HepG2 (cell line): ENCODE results near the gene ARHGDIA. TPM values are rescaled to one million over a fixed set of nuclear protein-coding genes. Genes with fewer than 3 reads are reported as not detected.
A peak's percentile ranks its signal among the peaks of the same experiment; 100 is the strongest.

Experiments used
- ATAC-seq: fragments of 200-7000 bp; cut with Tn5 transposase; 3 replicates; pipeline ENCODE4 v1.9.1; 2020; ENCODE audit warnings: mild to moderate bottlenecking, moderate library complexity
- BruUV-seq: library from RNA; stranded (reverse); fragments of 400-500 nt; replicated peaks from 2 replicates; lab custom pipeline; 2021; lab: Mats Ljungman, UMichigan
- CTCF ChIA-PET: fragments of 300-600 bp; formaldehyde crosslinking; extraction: SDS; loops from one replicate; lab custom pipeline; 2021; ENCODE audit warnings: low total read pairs, inconsistent platforms, low intra/inter-chr PET ratio; lab: Yijun Ruan, JAX
- POLR2A ChIA-PET: fragments of 350-600 bp; sonication (Branson Sonifier 250); formaldehyde crosslinking; loops from one replicate; lab custom pipeline; 2020; ENCODE audit warnings: antibody characterized with exemption, inconsistent platforms; lab: Yijun Ruan, JAX
- DNase-seq: peaks from one replicate; pipeline ENCODE4 v3.0.0-alpha.2; 2015; ENCODE audit warnings: low spot score
- FAIRE-seq: peaks from 3 replicates; lab custom pipeline; 2011; peaks lifted over from hg19 to GRCh38; lab: Jason Lieb, UNC
- H2AFZ ChIP-seq: one replicate; pipeline ENCODE4 v1.6.1; 2011; ENCODE audit warnings: low read length, inconsistent platforms
- H3K27ac ChIP-seq: fragments of 300-600 bp; 3 replicates; pipeline ENCODE4 v1.8.0; 2011; ENCODE audit warnings: mixed run types, mild to moderate bottlenecking, mixed read lengths, low read length, inconsistent platforms; ENCODE audit not compliant: insufficient read depth; ENCODE audit errors: extremely low read length
- H3K27me3 ChIP-seq, 2 experiments: fragments of 200-600 bp in 1 of 2; 2 replicates in 1 of 2; 3 replicates in 1 of 2; pipeline versions ENCODE4 v1.6.0 to v1.8.0; 2011; ENCODE audit warnings: low read length in 2 of 2, mild to moderate bottlenecking in 2 of 2, moderate library complexity in 2 of 2, inconsistent platforms in 1 of 2; ENCODE audit not compliant: insufficient read depth in 2 of 2, control insufficient read depth in 1 of 2
- H3K36me3 ChIP-seq, 2 experiments: fragments of 200-600 bp in 1 of 2; replicated peaks in 1 of 2; 2 replicates in 1 of 2; 3 replicates in 1 of 2; pipeline versions ENCODE4 v1.5.1 to v1.8.0; 2011; ENCODE audit warnings: low read length in 2 of 2, inconsistent platforms in 1 of 2; ENCODE audit not compliant: insufficient read depth in 2 of 2, control insufficient read depth in 1 of 2
- H3K4me1 ChIP-seq: 2 replicates; pipeline ENCODE4 v1.5.1; 2012; ENCODE audit warnings: low read length, inconsistent platforms; ENCODE audit not compliant: insufficient read depth
- H3K4me2 ChIP-seq: 2 replicates; pipeline ENCODE4 v1.6.0; 2011; ENCODE audit warnings: low read depth, low read length, inconsistent platforms
- H3K4me3 ChIP-seq, 3 experiments: fragments of 200-600 bp in 1 of 3; sonication (generic), shearing (Covaris generic) in 1 of 3; replicated peaks in 1 of 3; 2 replicates each; pipeline ENCODE4 v1.5.1; 2011 to 2016; ENCODE audit warnings: low read length in 3 of 3, inconsistent platforms in 2 of 3, low read depth in 2 of 3, mild to moderate bottlenecking in 2 of 3, control low read depth in 1 of 3, mixed read lengths in 1 of 3; ENCODE audit not compliant: insufficient read depth in 1 of 3
- H3K79me2 ChIP-seq: one replicate; pipeline ENCODE4 v1.6.1; 2011; ENCODE audit warnings: low read length, inconsistent platforms; ENCODE audit not compliant: insufficient read depth
- H3K9ac ChIP-seq: 2 replicates; pipeline ENCODE4 v1.6.0; 2011; ENCODE audit warnings: mild to moderate bottlenecking, low read depth, low read length, inconsistent platforms; ENCODE audit not compliant: insufficient read depth
- H3K9me3 ChIP-seq: 2 replicates; pipeline ENCODE4 v1.5.1; 2012; ENCODE audit warnings: mild to moderate bottlenecking, low read length
- H4K20me1 ChIP-seq: 2 replicates; pipeline ENCODE4 v1.6.0; 2011; ENCODE audit warnings: inconsistent platforms, mild to moderate bottlenecking, low read length, moderate library complexity; ENCODE audit not compliant: insufficient read depth
- AGO2 ChIP-seq: fragments of 200-400 bp; formaldehyde crosslinking; optimal IDR thresholded peaks from 2 replicates; pipeline ENCODE3; 2017; ENCODE audit warnings: mild to moderate bottlenecking, low read depth, low read length, moderate library complexity
- KLF13 ChIP-seq: sonication (generic); formaldehyde crosslinking; IDR thresholded peaks from 2 replicates; pipeline ENCODE4 v1.4.0; 2020; ENCODE audit warnings: mild to moderate bottlenecking, missing genetic modification reagents
- NONO ChIP-seq, 2 experiments: fragments of 450-650 bp in 1 of 2; sonication (generic) in 1 of 2; formaldehyde crosslinking in 1 of 2; IDR thresholded peaks in 1 of 2; conservative IDR thresholded peaks in 1 of 2; 2 replicates each; pipeline versions ENCODE4 v1.6.1 to v1.8.0; 2017 to 2022; ENCODE audit warnings: mild to moderate bottlenecking in 1 of 2, missing genetic modification reagents in 1 of 2, moderate library complexity in 1 of 2
- RBFOX2 ChIP-seq: fragments of 200-400 bp; formaldehyde crosslinking; IDR thresholded peaks from 2 replicates; pipeline ENCODE4 v1.6.1; 2017; ENCODE audit warnings: low read depth, mild to moderate bottlenecking, low read length
- WGBS: methylation state at CpG from one replicate; pipeline ENCODE4 v1.1.6; 2017; ENCODE audit warnings: low lambda C conversion rate; 5-methylcytosine and 5-hydroxymethylcytosine counted together
- in situ Hi-C: cut with HindIII; loops from 2 replicates; pipeline ENCODE4 v1.10.0; 2017; ENCODE audit warnings: low pct_unique_long_range_greater_than_20kb; ENCODE audit not compliant: extremely low pct_ligation_motif_present
- intact Hi-C: fragments of 100-400 bp; cut with micrococcal nuclease; formaldehyde crosslinking; loops from one replicate; pipeline ENCODE4 v1.10.0; 2022; ENCODE audit not compliant: unreplicated experiment
- polyA plus RNA-seq, 8 experiments: library from polyadenylated mRNA; depleted of rRNA in 3 of 8; stranded (reverse) in 7 of 8; unstranded in 1 of 8; fragments of >200 nt; fragmentation: Illumina TruSeq in 4 of 8; extraction: Trizol in 4 of 8; gene quantifications; 2 replicates each; pipeline versions ENCODE4 v1.2.1 to v1.2.3, GENCODE V29; 2011 to 2016; ENCODE audit warnings: low read depth in 4 of 8, missing spikeins in 1 of 8, mixed read lengths in 1 of 8; ENCODE audit not compliant: insufficient read depth in 1 of 8
- total RNA-seq, 5 experiments: library from RNA; depleted of rRNA; stranded (reverse); fragments of >200 nt; fragmentation: Illumina TruSeq; extraction: Trizol; gene quantifications; 2 replicates each; pipeline ENCODE4 v1.2.3, GENCODE V29; 2016; ENCODE audit warnings: low read depth in 1 of 5
- TF ChIP-seq, protein P1 (sequence below): sonication (generic); formaldehyde crosslinking; IDR thresholded peaks from 2 replicates; pipeline ENCODE4 v1.4.0; 2020; ENCODE audit warnings: mild to moderate bottlenecking, missing genetic modification reagents
- TF ChIP-seq, protein P2 (sequence below): sonication (generic); formaldehyde crosslinking; IDR thresholded peaks from 2 replicates; pipeline ENCODE4 v1.4.0; 2020; ENCODE audit warnings: missing genetic modification reagents
- TF ChIP-seq, protein P3 (sequence below): IDR thresholded peaks from 2 replicates; pipeline ENCODE4 v1.6.1; 2016; ENCODE audit warnings: mild to moderate bottlenecking, missing biosample characterization, missing genetic modification reagents

ARHGDIA gene
- total and polyA plus RNA-seq, 2 of the 13 experiments (the other 11 are each of a cell fraction or from before 2014, with no cell fraction given): 40.0 to 64.0 TPM

GRCh38 chr17:81904600-81905423, 33.7 kb upstream of the ARHGDIA start:
- ATAC-seq (no peak), DNase-seq (no peak), FAIRE-seq (no peak)
- in situ Hi-C loops: no loop called here
- 95% methylated on average over 23 of the region's 28 CpGs for WGBS
- peaks cover 14% of the 10 kb centered on the region; the same call in 1 of the 2 replicates for H4K20me1 ChIP-seq
- intact Hi-C loops: no loop called here
- peaks cover 49 to 64% of the 10 kb centered on the region in 2 experiments for H3K36me3 ChIP-seq
- POLR2A ChIA-PET: interaction anchor here (0.9 to 1.5 kb wide), 2 partner anchors 13 to 22 kb away, joined by 3 read pairs; partner anchors contain the start of genes ALYREF and ANAPC11
- H3K9ac ChIP-seq: no peak overlapping the region
- H3K9me3 ChIP-seq: no peaks in the 10 kb centered on the region
- H2AFZ ChIP-seq: no peak overlapping the region
- H3K27ac ChIP-seq: no peak overlapping the region
- TSS peak; percentile 9 for BruUV-seq
- peaks cover 42% of the 10 kb centered on the region for H3K4me1 ChIP-seq
- no peaks in the 10 kb centered on the region for H3K27me3 ChIP-seq
- no peak for TF ChIP-seq NONO (IDR thresholded peaks at IDR 0.05)
- TF ChIP-seq NONO (CRISPR knock-in tag; conservative IDR thresholded peaks at IDR 0.05): peak; percentile 49; the same call in 1 of the 2 replicates
- TF ChIP-seq, protein P1, sequence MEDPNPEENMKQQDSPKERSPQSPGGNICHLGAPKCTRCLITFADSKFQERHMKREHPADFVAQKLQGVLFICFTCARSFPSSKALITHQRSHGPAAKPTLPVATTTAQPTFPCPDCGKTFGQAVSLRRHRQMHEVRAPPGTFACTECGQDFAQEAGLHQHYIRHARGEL: no peak
- TF ChIP-seq AGO2: peak; percentile 26
- TF ChIP-seq, protein P2, sequence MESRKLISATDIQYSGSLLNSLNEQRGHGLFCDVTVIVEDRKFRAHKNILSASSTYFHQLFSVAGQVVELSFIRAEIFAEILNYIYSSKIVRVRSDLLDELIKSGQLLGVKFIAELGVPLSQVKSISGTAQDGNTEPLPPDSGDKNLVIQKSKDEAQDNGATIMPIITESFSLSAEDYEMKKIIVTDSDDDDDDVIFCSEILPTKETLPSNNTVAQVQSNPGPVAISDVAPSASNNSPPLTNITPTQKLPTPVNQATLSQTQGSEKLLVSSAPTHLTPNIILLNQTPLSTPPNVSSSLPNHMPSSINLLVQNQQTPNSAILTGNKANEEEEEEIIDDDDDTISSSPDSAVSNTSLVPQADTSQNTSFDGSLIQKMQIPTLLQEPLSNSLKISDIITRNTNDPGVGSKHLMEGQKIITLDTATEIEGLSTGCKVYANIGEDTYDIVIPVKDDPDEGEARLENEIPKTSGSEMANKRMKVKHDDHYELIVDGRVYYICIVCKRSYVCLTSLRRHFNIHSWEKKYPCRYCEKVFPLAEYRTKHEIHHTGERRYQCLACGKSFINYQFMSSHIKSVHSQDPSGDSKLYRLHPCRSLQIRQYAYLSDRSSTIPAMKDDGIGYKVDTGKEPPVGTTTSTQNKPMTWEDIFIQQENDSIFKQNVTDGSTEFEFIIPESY: 0 out of 2 replicates have a peak, but pooled peaks have one; percentile 22
- 0 out of 2 replicates have a peak, but pooled peaks have one; percentile 7 for TF ChIP-seq RBFOX2
- TF ChIP-seq KLF13 (CRISPR knock-in tag): no peak
- TF ChIP-seq, protein P3, sequence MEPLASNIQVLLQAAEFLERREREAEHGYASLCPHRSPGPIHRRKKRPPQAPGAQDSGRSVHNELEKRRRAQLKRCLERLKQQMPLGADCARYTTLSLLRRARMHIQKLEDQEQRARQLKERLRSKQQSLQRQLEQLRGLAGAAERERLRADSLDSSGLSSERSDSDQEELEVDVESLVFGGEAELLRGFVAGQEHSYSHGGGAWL (CRISPR knock-in tag): no peak
- no peak overlapping the region for H3K4me2 ChIP-seq
- H3K79me2 ChIP-seq: peaks cover 22% of the 10 kb centered on the region
- CTCF ChIA-PET: no interaction called here
- H3K4me3 ChIP-seq: no peak overlapping the region
